SU-DHL-6 (cell line): ENCODE results near the gene CUX1.

ENCODE experiments used
- H2AFZ ChIP-seq: fragments of 200-600 bp; sonication (generic); 2 replicates; pipeline ENCODE4 v1.6.1; 2014; ENCODE audit warnings: low read depth, mild to moderate bottlenecking, moderate library complexity, mixed read lengths, antibody characterized with exemption, low read length; ENCODE audit not compliant: severe bottlenecking
- H3F3A ChIP-seq: fragments of 200-600 bp; shearing (Covaris generic); 2 replicates; pipeline ENCODE4 v1.6.0; 2016; ENCODE audit warnings: antibody characterized with exemption, mild to moderate bottlenecking; ENCODE audit not compliant: insufficient read depth
- H3K27ac ChIP-seq: fragments of 200-600 bp; sonication (generic); 2 replicates; pipeline ENCODE4 v1.5.1; 2016; ENCODE audit warnings: low read depth, mild to moderate bottlenecking, low read length, moderate library complexity, mixed read lengths
- H3K27me3 ChIP-seq: fragments of 200-600 bp; sonication (generic), shearing (Covaris generic); 2 replicates; pipeline ENCODE4 v1.6.0; 2014; ENCODE audit warnings: mild to moderate bottlenecking, low read length
- H3K36me3 ChIP-seq: fragments of 200-600 bp; sonication (generic); 2 replicates; pipeline ENCODE4 v1.6.1; 2014; ENCODE audit warnings: mild to moderate bottlenecking, low read length, mixed read lengths
- H3K4me2 ChIP-seq: fragments of 300-600, 200-600 bp; shearing (Covaris generic), sonication (generic); 2 replicates; pipeline ENCODE4 v1.6.0; 2014; ENCODE audit warnings: low read length, low read depth, mild to moderate bottlenecking; ENCODE audit not compliant: poor library complexity, severe bottlenecking
- H3K4me3 ChIP-seq: fragments of 200-600 bp; sonication (generic); 2 replicates; pipeline ENCODE4 v1.5.1; 2014; ENCODE audit warnings: antibody characterized with exemption, low read length, mild to moderate bottlenecking, mixed read lengths; ENCODE audit not compliant: insufficient read depth, poor library complexity, severe bottlenecking
- H3K79me2 ChIP-seq: fragments of 200-600 bp; sonication (generic); 2 replicates; pipeline ENCODE4 v1.6.1; 2014; ENCODE audit warnings: mild to moderate bottlenecking, low read length, moderate library complexity; ENCODE audit not compliant: insufficient read depth
- H3K9ac ChIP-seq: fragments of 200-600 bp; sonication (generic); 2 replicates; pipeline ENCODE4 v1.7.0; 2014; ENCODE audit warnings: mild to moderate bottlenecking, low read length
- H3K9me2 ChIP-seq: fragments of 200-600 bp; sonication (generic); replicated peaks from 2 replicates; pipeline ENCODE4 v1.6.1; 2014; ENCODE audit warnings: low read length; ENCODE audit not compliant: insufficient read depth
- H3K9me3 ChIP-seq: fragments of 200-600 bp; sonication (generic); 2 replicates; pipeline ENCODE4 v1.6.1; 2014; ENCODE audit warnings: low read length, mixed read lengths; ENCODE audit not compliant: insufficient read depth
- H4K20me1 ChIP-seq: fragments of 200-600 bp; sonication (generic); 2 replicates; pipeline ENCODE4 v1.6.1; 2014; ENCODE audit warnings: low read depth, mild to moderate bottlenecking, antibody characterized with exemption, low read length, moderate library complexity, mixed read lengths
- CTCF ChIP-seq: fragments of 200-600 bp; sonication (generic); IDR thresholded peaks from one replicate; pipeline ENCODE4 v1.5.1; 2017; ENCODE audit warnings: antibody characterized with exemption, mild to moderate bottlenecking, low read length, moderate library complexity; ENCODE audit not compliant: insufficient read depth, poor library complexity, severe bottlenecking
- EZH2phosphoT487 ChIP-seq: fragments of 200-600 bp; sonication (generic), shearing (Covaris generic); conservative IDR thresholded peaks from 2 replicates; pipeline ENCODE4 v1.6.1; 2018; ENCODE audit warnings: mild to moderate bottlenecking, antibody characterized with exemption, low read length, moderate library complexity, mixed read lengths

Gene CUX1

GRCh38 chr7:102117743-102118142 lies 300.3 kb downstream of the CUX1 start:
- no peaks in the 10 kb centered on the region; the same call in 1 of the 2 replicates for H3F3A ChIP-seq
- H3K36me3 ChIP-seq, result peaks cover 51% of the 10 kb centered on the region; the same call in 1 of the 2 replicates
- H3K27me3 ChIP-seq, result no peaks in the 10 kb centered on the region
- no peaks in the 10 kb centered on the region for H4K20me1 ChIP-seq
- H3K79me2 ChIP-seq, result no peaks in the 10 kb centered on the region; the same call in 1 of the 2 replicates
- H3K9ac ChIP-seq, result no peak overlapping the region
- H2AFZ ChIP-seq, result no peak overlapping the region
- no peak overlapping the region for H3K4me3 ChIP-seq
- TF ChIP-seq CTCF, result no peak
- no peak for TF ChIP-seq EZH2phosphoT487
- no peak overlapping the region for H3K27ac ChIP-seq
- H3K9me2 ChIP-seq, result no peaks in the 10 kb centered on the region
- H3K9me3 ChIP-seq, result no peaks in the 10 kb centered on the region
- no peak overlapping the region for H3K4me2 ChIP-seq

GRCh38 chr7:102119213-102119651 lies 301.8 kb downstream of the CUX1 start:
- peaks cover 45% of the 10 kb centered on the region; the same call in 1 of the 2 replicates for H3K36me3 ChIP-seq
- H2AFZ ChIP-seq, result no peak overlapping the region
- H3K27me3 ChIP-seq, result no peaks in the 10 kb centered on the region
- TF ChIP-seq CTCF (no peak), EZH2phosphoT487 (no peak)
- H3K27ac ChIP-seq, result no peak overlapping the region
- H3K9me2 ChIP-seq, result no peaks in the 10 kb centered on the region
- no peaks in the 10 kb centered on the region; the same call in 1 of the 2 replicates for H3F3A ChIP-seq
- no peak overlapping the region for H3K4me2 ChIP-seq
- H4K20me1 ChIP-seq, result no peaks in the 10 kb centered on the region
- no peaks in the 10 kb centered on the region; the same call in 1 of the 2 replicates for H3K79me2 ChIP-seq
- no peaks in the 10 kb centered on the region for H3K9me3 ChIP-seq
- H3K4me3 ChIP-seq, result no peak overlapping the region
- no peak overlapping the region for H3K9ac ChIP-seq

GRCh38 chr7:102119925-102120324 lies 302.5 kb downstream of the CUX1 start:
- Histone ChIP-seq H3F3A (no peaks in the 10 kb centered on the region; the same call in 1 of the 2 replicates), H3K9me3 (no peaks in the 10 kb centered on the region), H3K36me3 (peaks cover 44% of the 10 kb centered on the region; the same call in 1 of the 2 replicates), H3K27ac (no peak overlapping the region), H3K9me2 (no peaks in the 10 kb centered on the region), H3K9ac (no peak overlapping the region), H2AFZ (no peak overlapping the region), H3K4me2 (no peak overlapping the region), H4K20me1 (no peaks in the 10 kb centered on the region), H3K79me2 (no peaks in the 10 kb centered on the region; the same call in 1 of the 2 replicates), H3K4me3 (no peak overlapping the region), H3K27me3 (no peaks in the 10 kb centered on the region)
- TF ChIP-seq EZH2phosphoT487 (no peak), CTCF (no peak)
